Ovary (tissue), 3 donors: ENCODE results near the gene AP1S1.

Experiments
- CTCF ChIP-seq, 3 donors: fragments of 450-650 bp in 2 of 3; fragments of 200-600 bp in 1 of 3; IDR thresholded peaks; one replicate each; pipeline versions ENCODE4 v1.5.1 to v1.8.0; 2016 to 2022; ENCODE audit warnings: antibody characterized with exemption in 3 of 3, mild to moderate bottlenecking in 1 of 3
- EP300 ChIP-seq: sonication (generic); formaldehyde crosslinking; IDR thresholded peaks from one replicate; pipeline ENCODE4 v1.6.1; 2017; ENCODE audit warnings: antibody characterized with exemption
- POLR2A ChIP-seq: fragments of 450-650 bp; IDR thresholded peaks from one replicate; pipeline ENCODE4 v1.6.1; 2017; ENCODE audit warnings: antibody characterized with exemption, mild to moderate bottlenecking, moderate library complexity
- donor health status: DM: no; HTN: no; CAD: no.

GRCh38 chr7:101137651-101138212, 16.5 kb upstream of the AP1S1 start:
- TF ChIP-seq CTCF (IDR thresholded peaks at IDR 0.05) (no peak), POLR2A (no peak), EP300 (no peak)
